Measurements from ENCODE around the gene PARD3. TPM values are rescaled to one million over a fixed set of nuclear protein-coding genes. Genes with fewer than 3 reads are reported as not detected.

Gene PARD3
- total and polyA plus RNA-seq, 2 donors (not counting 3 experiments of a cell fraction or from before 2014, with no cell fraction given) = 7.3 to 24.1 TPM

DNA sequence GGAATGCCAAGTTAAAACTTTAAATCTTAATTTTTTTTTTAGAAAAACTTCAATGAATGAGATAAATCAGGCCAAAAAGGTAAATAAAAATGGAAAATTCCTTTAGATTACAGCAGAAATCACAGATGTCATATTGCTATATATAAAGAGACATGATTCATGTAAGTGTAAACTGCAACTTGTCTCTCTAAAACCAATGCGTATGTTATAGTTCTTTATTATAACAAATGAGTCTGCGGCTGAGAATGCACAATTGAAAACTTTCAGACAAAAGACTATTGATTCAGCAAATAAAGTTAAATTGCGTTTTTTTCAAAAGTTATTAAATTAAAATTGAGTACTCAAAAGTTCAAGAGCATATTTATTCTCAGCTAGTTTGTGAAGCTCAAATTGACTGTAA lies 425.3 kb downstream of the PARD3 start:
- ChIA-PET CTCF (interaction anchor here (1.0 kb wide), 1 partner anchor 9 kb away, joined by 3 read pairs; no protein-coding TSS in a partner anchor), POLR2A (no interaction called here)
- dilution Hi-C loops (cut with MboI; ENCODE audit: extremely low pct_ligation_motif_present, low sequenced_read_pairs) (no loop called here), intact Hi-C loops (cut with micrococcal nuclease) (loop anchor here (1.0 to 2.0 kb wide), 2 partner anchors 30 to 1059 kb away; no protein-coding TSS in a partner anchor)
- no peaks in the 10 kb centered on the region for H3K36me3 ChIP-seq (ENCODE audit: control insufficient read depth in 2 of 2, extremely low read depth in 1 of 2, insufficient read depth in 2 of 2, low read length in 2 of 2)
- no TSS peak for BruUV-seq (replicated peaks)
- no peak for FAIRE-seq
- H4K20me1 ChIP-seq (replicated peaks; ENCODE audit: control insufficient read depth, extremely low read depth, insufficient read depth, low read length) = no peaks in the 10 kb centered on the region
- H3K4me3 ChIP-seq (replicated peaks in 1 of 3; ENCODE audit: insufficient read depth in 1 of 3, low read depth in 1 of 3, low read length in 3 of 3) = no peak overlapping the region
- no peaks in the 10 kb centered on the region for H3K79me2 ChIP-seq (ENCODE audit: control insufficient read depth, insufficient read depth, low read length)
- H3K9me3 ChIP-seq (replicated peaks; ENCODE audit: control insufficient read depth, insufficient read depth, low read length) = no peaks in the 10 kb centered on the region
- DNase-seq (ENCODE audit: low read depth, low spot score) = no peak
- TF ChIP-seq EZH2 (IDR thresholded peaks at IDR 0.05; ENCODE audit: borderline replicate concordance, low read depth, low read length, severe bottlenecking) (no peak), MYC (IDR thresholded peaks at IDR 0.05; ENCODE audit: low read depth, low read length) (no peak), JUN (IDR thresholded peaks at IDR 0.05; ENCODE audit: borderline replicate concordance, insufficient read depth, insufficient read length, low read depth) (no peak), POLR2AphosphoS5 (IDR thresholded peaks at IDR 0.05; ENCODE audit: insufficient read depth, low read depth, low read length) (no peak), POLR2A (IDR thresholded peaks at IDR 0.05; ENCODE audit: low read depth, low read length) (no peak), MAX (IDR thresholded peaks at IDR 0.05; ENCODE audit: insufficient read depth, insufficient read length) (no peak), GATA2 (IDR thresholded peaks at IDR 0.05; ENCODE audit: insufficient read depth, insufficient read length, low read depth, low read length) (no peak), FOS (IDR thresholded peaks at IDR 0.05; ENCODE audit: borderline replicate concordance, insufficient read depth, low read length) (no peak)
- TF ChIP-seq, protein P1, sequence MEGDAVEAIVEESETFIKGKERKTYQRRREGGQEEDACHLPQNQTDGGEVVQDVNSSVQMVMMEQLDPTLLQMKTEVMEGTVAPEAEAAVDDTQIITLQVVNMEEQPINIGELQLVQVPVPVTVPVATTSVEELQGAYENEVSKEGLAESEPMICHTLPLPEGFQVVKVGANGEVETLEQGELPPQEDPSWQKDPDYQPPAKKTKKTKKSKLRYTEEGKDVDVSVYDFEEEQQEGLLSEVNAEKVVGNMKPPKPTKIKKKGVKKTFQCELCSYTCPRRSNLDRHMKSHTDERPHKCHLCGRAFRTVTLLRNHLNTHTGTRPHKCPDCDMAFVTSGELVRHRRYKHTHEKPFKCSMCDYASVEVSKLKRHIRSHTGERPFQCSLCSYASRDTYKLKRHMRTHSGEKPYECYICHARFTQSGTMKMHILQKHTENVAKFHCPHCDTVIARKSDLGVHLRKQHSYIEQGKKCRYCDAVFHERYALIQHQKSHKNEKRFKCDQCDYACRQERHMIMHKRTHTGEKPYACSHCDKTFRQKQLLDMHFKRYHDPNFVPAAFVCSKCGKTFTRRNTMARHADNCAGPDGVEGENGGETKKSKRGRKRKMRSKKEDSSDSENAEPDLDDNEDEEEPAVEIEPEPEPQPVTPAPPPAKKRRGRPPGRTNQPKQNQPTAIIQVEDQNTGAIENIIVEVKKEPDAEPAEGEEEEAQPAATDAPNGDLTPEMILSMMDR (IDR thresholded peaks at IDR 0.05; ENCODE audit: extremely low read depth in 1 of 2, insufficient read depth in 1 of 2, low read depth in 1 of 2, low read length in 2 of 2) = no peak
- no peaks in the 10 kb centered on the region for H3K4me1 ChIP-seq (ENCODE audit: control insufficient read depth, extremely low read depth, insufficient read depth, low read length)
- no peak overlapping the region for H2AFZ ChIP-seq (ENCODE audit: low read depth, low read length)
- H3K27me3 ChIP-seq (ENCODE audit: control insufficient read depth in 2 of 2, insufficient read depth in 2 of 2, low read length in 2 of 2) = no peaks in the 10 kb centered on the region
- H3K9ac ChIP-seq (replicated peaks; ENCODE audit: extremely low read depth, insufficient read depth, low read length) = no peak overlapping the region
- H3K27ac ChIP-seq (ENCODE audit: insufficient read depth, low read depth, low read length) = no peak overlapping the region
- no peak overlapping the region for H3K4me2 ChIP-seq (ENCODE audit: insufficient read depth, low read length)
- no peaks in the 10 kb centered on the region for H3K9me1 ChIP-seq (replicated peaks; ENCODE audit: control insufficient read depth, extremely low read depth, insufficient read depth, low read length)
